Thyroid gland (tissue), 4 donors: ENCODE data around the gene WDFY4. TPM values are rescaled to one million over a fixed set of nuclear protein-coding genes. Genes with fewer than 3 reads are reported as not detected.

Experiments
- DNase-seq, 2 donors: peaks; one replicate each; pipeline ENCODE4 v3.0.0-alpha.2; 2019
- H3K27ac ChIP-seq, 3 donors: fragments of 200-600 bp; sonication (generic); 1 replicate in 2 of 3; 2 replicates in 1 of 3; pipeline ENCODE4 v1.5.1; 2016 to 2019; ENCODE audit warnings: mild to moderate bottlenecking in 1 of 3, moderate library complexity in 1 of 3
- H3K27me3 ChIP-seq: fragments of 200-600 bp; sonication (generic); one replicate; pipeline ENCODE4 v1.5.1; 2019
- H3K36me3 ChIP-seq, 2 donors: fragments of 200-600 bp; sonication (generic); one replicate each; pipeline ENCODE4 v1.5.1; 2016 to 2019
- H3K4me1 ChIP-seq, 2 donors: fragments of 200-600 bp; sonication (generic); one replicate each; pipeline ENCODE4 v1.5.1; 2017 to 2019
- H3K4me3 ChIP-seq, 3 donors: fragments of 200-600 bp; sonication (generic); replicated peaks in 1 of 3; 1 replicate in 2 of 3; 2 replicates in 1 of 3; pipeline ENCODE4 v1.5.1; 2016; ENCODE audit warnings: mild to moderate bottlenecking in 1 of 3
- H3K9me3 ChIP-seq: fragments of 200-600 bp; sonication (generic); one replicate; pipeline ENCODE4 v1.5.1; 2017
- CTCF ChIP-seq, 6 experiments: fragments of 200-600 bp in 3 of 6; fragments of 450-650 bp in 3 of 6; sonication (generic) in 3 of 6; IDR thresholded peaks; one replicate each; pipeline ENCODE4 v1.5.1; 2016 to 2019; ENCODE audit warnings: antibody characterized with exemption in 6 of 6, mild to moderate bottlenecking in 2 of 6, inconsistent platforms in 1 of 6, moderate library complexity in 1 of 6
- POLR2A ChIP-seq, 2 donors: fragments of 450-650 bp; IDR thresholded peaks; one replicate each; pipeline ENCODE4 v1.6.1; 2017; ENCODE audit warnings: antibody characterized with exemption in 2 of 2, mild to moderate bottlenecking in 2 of 2, moderate library complexity in 1 of 2
- WGBS, 2 donors: methylation state at CpG; one replicate each; pipeline ENCODE4 v1.1.5; 2017; 5-methylcytosine and 5-hydroxymethylcytosine counted together
- intact Hi-C: fragments of 100-400 bp; cut with DNase I; formaldehyde crosslinking; loops from one replicate; pipeline ENCODE4 v1.15.1; 2023
- total RNA-seq, 4 donors: library from RNA; depleted of rRNA; stranded (reverse); fragments of >200 nt; gene quantifications; one replicate each; pipeline ENCODE4 v1.2.3, GENCODE V29; 2016

The WDFY4 gene
- total RNA-seq, 4 donors from 2014 or later, result 1.0 to 3.5 (median 1.2) TPM

DNA sequence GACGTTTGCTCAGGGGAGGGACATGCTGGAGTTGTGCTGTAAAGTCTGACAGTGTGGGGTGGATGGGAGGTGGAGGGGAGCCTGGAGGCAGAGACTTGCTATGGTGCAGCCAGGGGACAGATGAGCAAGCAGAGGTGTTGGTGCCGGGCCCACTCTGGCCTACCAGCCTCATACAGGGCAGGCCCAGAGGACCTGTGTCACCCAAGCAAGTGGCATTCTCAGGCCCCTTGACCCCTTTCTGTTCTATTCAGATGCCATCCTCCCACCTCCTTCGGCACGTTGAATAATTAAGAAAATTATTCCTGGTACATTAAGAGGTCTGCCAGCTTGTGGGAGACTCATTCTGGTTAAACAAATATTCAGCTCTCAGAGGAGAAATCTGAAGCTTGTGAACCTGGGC is 8.5 kb downstream of the WDFY4 start:
- Histone ChIP-seq H3K27me3 (no peaks in the 10 kb centered on the region), H3K9me3 (no peaks in the 10 kb centered on the region), H3K4me3 (no peak overlapping the region), H3K4me1 (no peaks in the 10 kb centered on the region), H3K27ac (no peak overlapping the region), H3K36me3 (no peaks in the 10 kb centered on the region)
- DNase-seq, result no peak
- TF ChIP-seq POLR2A (IDR thresholded peaks at IDR 0.05), result no peak
- no peak for TF ChIP-seq CTCF (IDR thresholded peaks at IDR 0.05)
- WGBS, 2 donors, result 69 to 79% methylated on average over 4 of the region's 4 CpGs
- intact Hi-C loops, result no loop called here

DNA sequence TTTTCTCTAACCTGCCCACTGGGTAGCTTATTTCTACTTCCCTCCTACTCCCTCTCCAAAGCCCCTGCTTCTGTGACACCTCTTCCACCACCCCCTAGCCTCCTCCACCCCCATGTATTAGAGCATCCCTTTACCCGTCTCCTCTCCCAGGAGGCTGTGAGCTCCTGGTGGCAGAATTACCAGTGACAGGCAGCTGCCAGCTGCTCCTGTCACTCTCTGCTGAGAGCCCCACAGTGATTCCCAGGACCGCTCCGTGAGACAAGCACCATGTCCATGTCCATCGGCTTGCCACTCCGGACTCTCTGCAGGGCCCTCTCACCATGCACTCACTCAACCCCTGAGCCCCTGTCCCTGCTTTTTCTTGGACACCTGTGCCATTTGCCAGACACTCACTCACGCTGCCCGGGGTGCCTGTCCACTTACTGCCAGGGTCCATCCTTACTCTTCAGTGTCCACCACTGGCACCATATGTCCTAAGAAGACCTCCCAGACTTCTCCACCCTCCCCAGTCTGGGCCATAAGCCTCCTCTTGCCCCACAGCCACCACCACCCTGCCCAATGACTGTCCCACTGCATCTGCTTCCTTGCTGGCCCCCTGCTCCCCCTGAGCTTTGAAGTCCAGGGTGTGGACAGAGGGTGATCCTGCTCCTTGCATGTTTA is 9.8 kb downstream of the WDFY4 start:
- no peak for DNase-seq
- H3K4me3 ChIP-seq, result no peak overlapping the region
- H3K4me1 ChIP-seq, result no peaks in the 10 kb centered on the region
- TF ChIP-seq CTCF (IDR thresholded peaks at IDR 0.05) (no peak), POLR2A (IDR thresholded peaks at IDR 0.05) (no peak)
- no peak overlapping the region for H3K27ac ChIP-seq
- H3K27me3 ChIP-seq, result no peaks in the 10 kb centered on the region
- intact Hi-C loops, result no loop called here
- H3K36me3 ChIP-seq, result no peaks in the 10 kb centered on the region
- H3K9me3 ChIP-seq, result no peaks in the 10 kb centered on the region
- WGBS, 2 donors, result 91 to 96% methylated on average over 7 of the region's 7 CpGs

- no peaks in the 10 kb centered on the region for H3K27me3 ChIP-seq
- intact Hi-C loops, result no loop called here
- H3K27ac ChIP-seq, result no peak overlapping the region
- WGBS, 2 donors, result 92 to 94% methylated on average over 11 to 12 of the region's 13 CpGs
- TF ChIP-seq POLR2A (IDR thresholded peaks at IDR 0.05) (no peak), CTCF (IDR thresholded peaks at IDR 0.05) (no peak)
- no peak for DNase-seq
- H3K36me3 ChIP-seq, result no peaks in the 10 kb centered on the region
- H3K4me3 ChIP-seq, result no peak overlapping the region
- no peaks in the 10 kb centered on the region for H3K4me1 ChIP-seq
- H3K9me3 ChIP-seq, result no peaks in the 10 kb centered on the region
Measured at GRCh38 chr10:48695636-48696534, 11.2 kb downstream of the WDFY4 start.

DNA sequence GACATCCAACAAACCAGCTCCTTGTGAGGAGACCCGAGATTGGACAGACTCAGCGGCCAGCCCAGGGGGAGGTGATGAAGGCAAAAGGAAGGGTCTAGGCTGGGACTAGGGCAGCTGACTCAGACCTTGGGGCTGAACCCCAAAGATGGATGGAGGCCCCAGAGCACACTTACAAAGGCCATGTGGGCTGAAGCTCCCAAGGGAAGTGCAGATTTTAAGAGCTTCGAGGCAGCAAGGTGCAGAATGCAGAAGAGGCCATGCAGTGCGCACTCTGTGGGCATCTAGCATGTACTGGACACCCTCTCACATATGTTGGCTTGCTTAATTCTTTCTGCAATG is 11.8 kb downstream of the WDFY4 start:
- Histone ChIP-seq H3K27me3 (no peaks in the 10 kb centered on the region), H3K4me3 (no peak overlapping the region), H3K27ac (no peak overlapping the region), H3K36me3 (no peaks in the 10 kb centered on the region), H3K4me1 (no peaks in the 10 kb centered on the region), H3K9me3 (no peaks in the 10 kb centered on the region)
- TF ChIP-seq POLR2A (IDR thresholded peaks at IDR 0.05) (no peak), CTCF (IDR thresholded peaks at IDR 0.05) (no peak)
- no peak for DNase-seq
- WGBS, 2 donors, result 79 to 82% methylated on average over 4 of the region's 4 CpGs
- intact Hi-C loops, result no loop called here

- WGBS, 2 donors, result 92% methylated on average over 4 of the region's 5 CpGs; no CpG with 5 or more reads in 1 of the 2 donors
Measured at GRCh38 chr10:48697091-48697490, 12.4 kb downstream of the WDFY4 start.

More at GRCh38 chr10:48697091-48697490, 12.4 kb downstream of the WDFY4 start:
- H3K27me3 ChIP-seq, result no peaks in the 10 kb centered on the region
- H3K4me1 ChIP-seq, result no peaks in the 10 kb centered on the region
- no peaks in the 10 kb centered on the region for H3K9me3 ChIP-seq
- no peaks in the 10 kb centered on the region for H3K36me3 ChIP-seq
- no peak for DNase-seq
- H3K4me3 ChIP-seq, result no peak overlapping the region
- no peak overlapping the region for H3K27ac ChIP-seq
- intact Hi-C loops, result no loop called here
- TF ChIP-seq POLR2A (IDR thresholded peaks at IDR 0.05) (no peak), CTCF (IDR thresholded peaks at IDR 0.05) (no peak)
